ENCODE data around the gene VSIR. TPM values are rescaled to one million over a fixed set of nuclear protein-coding genes. Genes with fewer than 3 reads are reported as not detected.

Gene VSIR
- total and polyA plus RNA-seq, 2 donors (not counting 1 experiment from before 2014, with no cell fraction given), result 40.5 to 61.2 TPM

DNA sequence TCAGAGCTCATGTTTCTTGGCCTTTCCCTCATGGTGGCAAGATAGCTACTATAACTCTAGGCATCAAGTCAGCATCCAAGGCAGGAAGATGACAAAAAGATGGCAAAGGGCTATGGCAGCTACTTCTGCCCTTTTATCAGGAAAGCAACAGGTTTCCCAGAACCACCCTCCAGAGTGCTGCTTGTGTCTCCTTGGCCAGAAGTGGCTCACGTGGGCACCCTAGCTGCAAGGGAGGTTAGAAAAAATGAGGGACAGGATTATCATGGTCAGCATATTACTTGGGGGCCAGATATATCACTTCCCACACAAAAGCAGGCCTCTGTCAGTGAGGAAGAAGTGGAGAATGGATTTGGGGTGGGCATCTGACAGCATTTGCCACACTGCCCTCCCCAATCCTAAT lies 29.5 kb downstream of the VSIR start:
- POLR2A ChIA-PET, result interaction anchor here (1.1 kb wide), 1 partner anchor 13 kb away, joined by 3 read pairs; no protein-coding TSS in a partner anchor
- Histone ChIP-seq H3K4me1 (ENCODE audit: control insufficient read depth in 2 of 2, insufficient read depth in 2 of 2, low read length in 2 of 2) (peaks cover 42 to 81% of the 10 kb centered on the region in 2 donors), H3K27me3 (replicated peaks in 1 of 4; ENCODE audit: control extremely low read depth in 1 of 4, control insufficient read depth in 3 of 4, insufficient read depth in 4 of 4, low read length in 3 of 4) (no peaks in the 10 kb centered on the region), H3K9me3 (ENCODE audit: control extremely low read depth in 1 of 3, control insufficient read depth in 2 of 3, insufficient read depth in 1 of 3, low read length in 2 of 3) (peaks cover 0 to 10% (median 0%) of the 10 kb centered on the region in 3 donors), H3K9ac (ENCODE audit: low read length) (no peak overlapping the region), H3K4me3 (ENCODE audit: control extremely low read depth in 1 of 5, extremely low read depth in 1 of 5, insufficient read depth in 1 of 5, low read depth in 2 of 5, low read length in 4 of 5) (no peak overlapping the region), H2AFZ (ENCODE audit: insufficient read depth, low read depth, low read length, poor library complexity, severe bottlenecking) (no peak overlapping the region), H3K79me2 (ENCODE audit: control insufficient read depth, insufficient read depth, low read length) (no peaks in the 10 kb centered on the region), H3K36me3 (replicated peaks in 1 of 2; ENCODE audit: control extremely low read depth in 1 of 2, control insufficient read depth in 1 of 2, extremely low read depth in 1 of 2, insufficient read depth in 2 of 2, low read length in 1 of 2) (no peaks in the 10 kb centered on the region), H3K4me2 (replicated peaks; ENCODE audit: low read depth, low read length, poor library complexity, severe bottlenecking) (no peak overlapping the region), H3K27ac (ENCODE audit: low read length in 2 of 2) (no peak overlapping the region), H4K20me1 (ENCODE audit: control insufficient read depth, insufficient read depth, low read length, poor library complexity, severe bottlenecking) (no peaks in the 10 kb centered on the region)
- no peak overlapping the region for H3K27ac Mint-ChIP-seq
- DNase-seq (no peak), ATAC-seq (ENCODE audit: low read depth) (no peak)
- H3K4me3 Mint-ChIP-seq, result no peak overlapping the region
- H3K27me3 Mint-ChIP-seq, result no peaks in the 10 kb centered on the region
- WGBS (ENCODE audit: insufficient coverage), result no CpG with 5 or more reads among the region's 1 CpG
- CTCF ChIA-PET, result interaction anchor here (1.4 to 1.7 kb wide), 2 partner anchors 11 to 13 kb away, joined by 4 read pairs; no protein-coding TSS in a partner anchor
- peaks cover 76% of the 10 kb centered on the region for H3K4me1 Mint-ChIP-seq
- intact Hi-C loops (cut with micrococcal nuclease), result no loop called here
- no peaks in the 10 kb centered on the region for H3K9me3 Mint-ChIP-seq (ENCODE audit: insufficient read depth)
- TF ChIP-seq CTCF (IDR thresholded peaks at IDR 0.05), result no peak
- no peak for TF ChIP-seq EZH2 (IDR thresholded peaks at IDR 0.05; ENCODE audit: borderline replicate concordance, insufficient read depth, low read depth, low read length, poor library complexity, severe bottlenecking)

DNA sequence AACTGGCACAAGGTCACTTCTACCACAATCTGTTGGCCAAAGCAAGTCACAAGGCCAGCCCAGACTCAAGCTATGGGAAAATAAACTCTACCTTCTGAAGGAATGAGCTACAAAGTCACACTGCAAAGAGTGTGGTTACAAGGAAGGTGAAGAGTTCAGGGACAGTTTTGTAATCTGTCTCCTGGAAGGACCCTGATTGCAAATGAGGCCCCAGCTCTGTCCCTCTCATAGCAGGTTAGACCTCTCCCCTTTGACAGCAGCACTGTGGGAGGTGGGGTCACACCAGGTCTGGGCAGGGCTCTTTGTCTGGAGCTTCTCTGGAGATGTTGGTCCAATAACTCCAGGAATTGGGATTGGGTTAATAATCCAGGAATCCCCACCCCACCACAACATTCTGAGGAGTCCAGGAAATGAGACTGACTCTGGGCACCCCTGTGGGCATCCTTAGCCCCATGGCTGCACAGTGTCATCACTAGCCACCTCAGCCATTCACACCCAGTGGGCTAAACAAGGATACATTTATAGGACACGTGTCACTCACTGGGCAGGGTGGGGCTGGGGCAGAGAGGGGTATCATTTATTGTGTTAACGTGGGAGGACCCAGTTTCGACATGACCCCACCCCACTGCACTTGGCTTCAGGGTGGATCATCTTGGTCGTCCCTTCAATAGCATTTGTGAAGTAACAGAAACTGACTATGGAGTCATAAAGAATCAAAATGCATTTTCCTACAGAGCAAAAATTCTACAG lies 30.1 kb downstream of the VSIR start:
- POLR2A ChIA-PET, result interaction anchor here (1.1 kb wide), 1 partner anchor 12 kb away, joined by 3 read pairs; no protein-coding TSS in a partner anchor
- no peaks in the 10 kb centered on the region for H3K27me3 ChIP-seq (replicated peaks in 1 of 4; ENCODE audit: control extremely low read depth in 1 of 4, control insufficient read depth in 3 of 4, insufficient read depth in 4 of 4, low read length in 3 of 4)
- no peak for ATAC-seq (ENCODE audit: low read depth)
- H3K79me2 ChIP-seq (ENCODE audit: control insufficient read depth, insufficient read depth, low read length), result no peaks in the 10 kb centered on the region
- intact Hi-C loops (cut with micrococcal nuclease), result no loop called here
- no peak overlapping the region for H3K27ac ChIP-seq (ENCODE audit: low read length in 2 of 2)
- no peak overlapping the region for H3K4me3 ChIP-seq (ENCODE audit: control extremely low read depth in 1 of 5, extremely low read depth in 1 of 5, insufficient read depth in 1 of 5, low read depth in 2 of 5, low read length in 4 of 5)
- H3K4me2 ChIP-seq (replicated peaks; ENCODE audit: low read depth, low read length, poor library complexity, severe bottlenecking), result no peak overlapping the region
- TF ChIP-seq CTCF (IDR thresholded peaks at IDR 0.05) (no peak), EZH2 (IDR thresholded peaks at IDR 0.05; ENCODE audit: borderline replicate concordance, insufficient read depth, low read depth, low read length, poor library complexity, severe bottlenecking) (no peak)
- no peaks in the 10 kb centered on the region for H3K9me3 Mint-ChIP-seq (ENCODE audit: insufficient read depth)
- no peak overlapping the region for H3K9ac ChIP-seq (ENCODE audit: low read length)
- CTCF ChIA-PET, result interaction anchor here (0.9 to 2.0 kb wide), 6 partner anchors 10 to 29 kb away, joined by 3 to 4 read pairs (median 4); no protein-coding TSS in a partner anchor
- H4K20me1 ChIP-seq (ENCODE audit: control insufficient read depth, insufficient read depth, low read length, poor library complexity, severe bottlenecking), result no peaks in the 10 kb centered on the region
- peaks cover 0 to 10% (median 0%) of the 10 kb centered on the region in 3 donors for H3K9me3 ChIP-seq (ENCODE audit: control extremely low read depth in 1 of 3, control insufficient read depth in 2 of 3, insufficient read depth in 1 of 3, low read length in 2 of 3)
- no peaks in the 10 kb centered on the region for H3K27me3 Mint-ChIP-seq
- no peak overlapping the region for H3K4me3 Mint-ChIP-seq
- H3K27ac Mint-ChIP-seq, result no peak overlapping the region
- H3K4me1 Mint-ChIP-seq, result peaks cover 70% of the 10 kb centered on the region
- WGBS (ENCODE audit: insufficient coverage), result 100% methylated on average over 1 of the region's 4 CpGs
- no peak overlapping the region for H2AFZ ChIP-seq (ENCODE audit: insufficient read depth, low read depth, low read length, poor library complexity, severe bottlenecking)
- peaks cover 36 to 75% of the 10 kb centered on the region in 2 donors for H3K4me1 ChIP-seq (ENCODE audit: control insufficient read depth in 2 of 2, insufficient read depth in 2 of 2, low read length in 2 of 2)
- DNase-seq, result no peak
- no peaks in the 10 kb centered on the region for H3K36me3 ChIP-seq (replicated peaks in 1 of 2; ENCODE audit: control extremely low read depth in 1 of 2, control insufficient read depth in 1 of 2, extremely low read depth in 1 of 2, insufficient read depth in 2 of 2, low read length in 1 of 2)
